HL-60/S4 treated with retinoic acid at 250 ng/mL for 4 days and 3 days (cell line): ENCODE data around the gene CEP76.

ENCODE experiments used
- in situ Hi-C: fragments of 300-500 bp; cut with MboI; formaldehyde crosslinking; loops from 2 replicates; pipeline ENCODE4 v1.7.0; 2022; ENCODE audit warnings: low sequenced_read_pairs

The CEP76 gene

GRCh38 chr18:12711446-12711845 lies 8.9 kb upstream of the CEP76 start:
- in situ Hi-C loops: no loop called here

DNA sequence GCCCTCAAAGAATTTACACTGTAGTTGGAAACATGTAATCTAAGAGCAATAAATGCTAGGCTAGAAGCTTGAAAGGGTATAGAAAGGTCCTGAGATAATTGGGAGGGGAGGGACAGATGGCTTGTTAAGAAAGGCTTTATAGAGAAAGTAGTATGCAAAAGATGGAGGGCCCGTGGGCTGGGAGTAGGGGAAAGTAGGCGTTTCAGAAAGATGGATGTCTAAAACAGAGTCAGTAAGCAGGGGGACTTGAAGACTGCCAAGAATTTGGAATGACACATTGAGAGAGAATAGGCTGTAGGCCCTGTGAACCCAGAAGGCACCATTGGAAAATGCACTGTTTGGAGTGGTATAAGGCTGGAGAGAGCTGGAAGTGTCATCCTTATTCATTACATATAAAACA lies 1.1 kb upstream of the CEP76 start:
- in situ Hi-C loops: no loop called here

- in situ Hi-C loops: no loop called here
These were observed 609 bp upstream of the CEP76 start for GRCh38 chr18:12703096-12703567.

DNA sequence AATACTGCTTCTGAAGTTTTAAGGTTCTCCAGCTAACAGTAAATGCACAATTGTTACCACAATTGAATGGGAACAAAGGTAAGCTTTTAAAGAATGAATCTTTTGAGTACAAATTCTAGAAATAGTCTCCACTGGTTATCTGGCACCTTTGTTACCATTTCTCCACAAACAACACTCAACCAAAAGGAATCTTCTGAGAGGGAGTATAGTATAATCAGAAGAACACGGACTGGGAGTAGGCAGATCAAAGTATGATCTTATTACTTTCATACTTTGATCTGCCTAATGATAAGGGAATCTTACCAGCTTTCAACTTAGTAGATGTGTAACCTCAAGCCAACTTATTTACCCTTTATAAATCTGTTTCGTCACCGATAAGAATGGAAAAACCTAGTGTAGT lies 1.4 kb downstream of the CEP76 start:
- in situ Hi-C loops: no loop called here

- in situ Hi-C loops: no loop called here
These were observed 2.8 kb downstream of the CEP76 start for GRCh38 chr18:12699747-12700146.

- in situ Hi-C loops: no loop called here
These were observed 8.5 kb downstream of the CEP76 start for GRCh38 chr18:12694032-12694431.

DNA sequence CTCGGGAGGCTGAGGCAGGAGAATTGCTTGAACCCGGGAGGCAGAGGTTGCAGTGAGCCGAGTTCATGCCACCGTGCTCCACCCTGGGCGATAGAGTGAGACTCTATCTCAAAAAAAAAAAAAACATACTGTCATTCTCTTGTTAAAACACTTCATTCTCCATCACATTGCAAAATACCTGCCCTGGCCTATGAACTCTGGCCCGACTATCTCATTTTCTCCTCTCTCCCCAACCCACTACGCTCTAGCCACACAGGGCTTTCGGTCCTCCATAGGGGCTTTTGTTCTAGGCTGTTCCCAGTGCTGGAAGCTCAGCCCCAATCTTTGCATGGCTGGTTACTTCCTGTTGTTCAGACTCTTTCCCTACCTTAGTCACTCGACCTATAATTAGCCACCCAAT lies 10.3 kb downstream of the CEP76 start:
- in situ Hi-C loops: no loop called here

- in situ Hi-C loops: no loop called here
These were observed 13.2 kb downstream of the CEP76 start for GRCh38 chr18:12689256-12689850.

GRCh38 chr18:12686100-12686499 lies 16.4 kb downstream of the CEP76 start:
- in situ Hi-C loops: no loop called here

DNA sequence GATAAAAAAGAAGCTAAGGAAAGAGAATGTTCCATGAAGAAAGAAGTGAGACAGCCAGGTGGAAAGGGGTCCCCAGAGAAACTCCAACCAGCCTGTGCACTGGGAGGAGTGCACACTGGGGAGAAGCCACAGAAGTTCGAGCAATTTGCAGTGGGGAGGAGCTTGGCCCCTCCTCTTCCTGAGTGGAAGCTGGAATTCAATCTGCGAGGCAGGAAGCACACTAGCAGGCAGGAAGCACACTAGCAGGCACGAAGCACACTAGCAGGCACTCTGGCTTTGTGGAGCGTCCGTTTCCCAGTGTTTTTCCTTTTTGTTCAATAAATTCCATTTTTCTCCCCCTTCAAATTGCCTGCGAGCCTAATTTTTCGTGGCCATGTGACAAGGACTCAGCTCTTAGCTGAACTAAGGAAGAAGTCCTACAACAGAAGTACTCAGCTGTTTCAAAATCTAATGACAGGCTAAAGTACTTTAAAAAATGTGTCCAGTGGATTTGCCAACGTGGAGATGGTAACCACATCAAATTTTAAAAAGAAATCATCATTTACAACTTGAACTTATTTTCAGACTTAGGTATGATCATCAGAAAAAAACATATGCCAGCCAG lies 23.2 kb downstream of the CEP76 start:
- in situ Hi-C loops: no loop called here

DNA sequence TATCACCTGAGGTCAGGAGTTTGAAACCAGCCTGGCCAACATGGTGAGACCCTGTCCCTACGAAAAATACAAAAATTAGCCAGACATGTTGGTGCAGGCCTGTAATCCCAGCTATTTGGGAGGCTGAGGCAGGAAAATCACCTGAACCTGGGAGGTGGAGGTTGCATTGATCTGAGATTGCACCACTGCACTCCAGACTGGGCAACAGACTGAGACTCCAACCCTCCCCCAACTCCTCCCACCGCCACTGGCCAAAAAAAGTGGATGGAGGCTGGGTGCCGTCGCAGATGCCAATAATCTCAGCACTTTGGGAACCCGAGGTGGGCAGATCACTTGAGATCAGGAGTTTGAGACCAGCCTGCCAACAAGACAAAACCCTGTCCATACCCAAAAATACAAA lies 34.5 kb downstream of the CEP76 start:
- in situ Hi-C loops: no loop called here

DNA sequence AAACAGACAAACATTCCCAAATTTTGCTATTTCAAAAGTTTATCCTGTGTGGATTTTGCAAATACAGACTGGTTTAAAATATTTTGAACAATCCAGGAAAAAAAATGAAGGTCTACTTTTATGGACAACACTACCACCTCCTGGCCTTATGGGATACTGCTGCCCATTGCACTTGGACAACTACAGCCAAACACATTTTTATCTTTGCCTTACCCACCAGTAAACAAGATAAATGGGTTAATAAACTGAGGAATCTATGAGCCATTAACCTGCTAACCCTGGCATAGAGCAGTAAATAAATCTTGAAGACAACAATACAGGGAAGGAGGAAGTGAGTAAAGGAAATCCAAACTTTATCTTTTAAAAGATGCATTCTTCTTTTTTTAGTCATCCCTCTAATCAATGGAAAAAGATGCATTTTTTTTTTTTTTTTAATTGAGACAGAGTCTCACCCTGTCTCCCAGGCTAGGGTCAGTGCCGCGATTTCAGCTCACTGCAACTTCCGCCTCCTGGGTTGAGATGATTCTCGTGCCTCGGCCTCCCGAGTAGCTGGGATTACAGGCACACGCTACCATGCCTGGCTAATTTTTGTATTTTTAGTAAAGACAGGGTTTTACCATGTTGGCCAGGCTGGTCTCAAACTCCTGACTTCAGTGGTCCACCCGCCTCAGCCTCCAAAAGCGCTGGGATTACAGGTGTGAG lies 42.5 kb downstream of the CEP76 start:
- in situ Hi-C loops: loop anchor here (10.0 kb wide), 1 partner anchor 275 kb away; no protein-coding TSS in a partner anchor

DNA sequence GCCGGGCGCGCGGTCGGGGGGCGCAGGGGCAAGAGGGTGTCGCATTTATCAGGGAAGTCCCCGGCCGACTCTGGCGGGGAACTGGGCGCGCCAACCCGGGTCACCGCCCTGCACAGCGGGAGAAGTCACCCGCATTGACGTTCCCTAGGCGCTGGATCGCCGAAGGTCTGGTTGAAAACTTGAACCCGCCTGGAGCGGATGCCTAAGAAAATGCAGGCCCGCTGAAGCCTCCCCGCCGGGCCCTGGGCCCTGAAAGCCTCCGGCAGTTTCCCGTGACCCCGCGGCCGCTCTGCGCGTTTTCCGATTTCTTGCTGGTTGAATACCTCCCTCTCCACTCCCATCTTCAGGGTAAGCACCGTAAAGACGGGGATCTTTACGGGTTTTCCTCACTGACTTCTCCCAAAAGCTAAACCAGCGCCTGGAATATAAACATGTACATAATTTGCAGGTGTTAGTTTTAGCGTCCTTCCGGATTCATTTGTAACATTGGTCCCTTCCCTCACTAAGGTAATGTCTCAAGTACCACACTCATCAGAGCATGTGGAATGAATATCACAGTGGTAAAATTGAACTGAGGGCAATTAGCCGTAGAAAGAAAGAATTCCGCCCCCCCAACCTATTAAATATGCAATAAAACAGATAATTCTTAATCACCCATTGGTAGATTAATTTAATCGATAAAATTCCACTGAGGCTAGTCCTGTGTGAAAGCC lies 43.9 kb downstream of the CEP76 start:
- in situ Hi-C loops: loop anchor here (10.0 kb wide), 1 partner anchor 274 kb away; no protein-coding TSS in a partner anchor

DNA sequence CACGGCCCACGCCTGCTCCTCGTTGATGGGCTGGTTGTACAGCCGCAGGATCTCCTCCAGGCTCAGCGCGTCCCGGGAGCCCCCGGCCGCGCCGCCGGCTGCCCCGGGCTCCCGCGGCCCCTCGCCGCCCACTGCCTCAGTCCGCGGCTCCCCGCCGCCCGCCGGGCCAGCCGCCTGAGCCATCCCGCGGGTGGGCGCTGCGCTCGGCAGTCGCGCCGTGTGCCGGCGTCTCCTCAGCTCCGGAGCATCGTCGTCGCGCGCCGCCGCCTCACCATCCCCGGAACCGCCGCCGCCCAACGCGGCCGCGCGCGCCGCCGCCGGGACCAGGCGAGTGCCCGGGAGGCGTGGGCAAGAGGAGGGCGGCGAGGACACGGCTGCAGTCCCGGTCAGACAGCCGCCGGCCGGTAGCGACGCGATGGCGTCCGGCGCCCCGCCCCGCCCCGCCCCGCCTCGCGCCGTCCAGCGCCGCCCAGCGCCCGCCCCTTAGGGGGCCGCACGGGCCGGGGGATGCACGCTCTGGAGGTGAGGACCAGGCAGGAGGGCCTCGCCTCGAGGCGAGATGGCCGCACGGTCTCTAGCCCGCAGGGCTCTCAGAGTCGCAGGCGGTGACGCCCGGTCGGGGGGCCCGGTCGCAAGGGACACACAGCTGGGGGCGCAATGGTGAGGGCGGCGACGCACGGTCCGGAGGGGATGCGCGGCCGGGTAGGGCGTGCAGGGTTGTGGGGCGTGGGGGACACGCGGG lies 44.7 kb downstream of the CEP76 start, which contains the start of gene SPIRE1:
SPIRE1 (minus strand) TSS at position 424 of the 742 bp plus-strand sequence; CDS start at position 183, 241 bp downstream.
- in situ Hi-C loops: loop anchor here (10.0 kb wide), 1 partner anchor 273 kb away; no protein-coding TSS in a partner anchor

- in situ Hi-C loops: loop anchor here (10.0 kb wide), 1 partner anchor 272 kb away; no protein-coding TSS in a partner anchor
These were observed 45.4 kb downstream of the CEP76 start for GRCh38 chr18:12656938-12657683.

GRCh38 chr18:12656605-12656937 lies 46.0 kb downstream of the CEP76 start:
- in situ Hi-C loops: loop anchor here (10.0 kb wide), 1 partner anchor 272 kb away; no protein-coding TSS in a partner anchor

- in situ Hi-C loops: loop anchor here (10.0 kb wide), 1 partner anchor 270 kb away; no protein-coding TSS in a partner anchor
These were observed 47.6 kb downstream of the CEP76 start for GRCh38 chr18:12654971-12655370.

- in situ Hi-C loops: loop anchor here (10.0 kb wide), 1 partner anchor 268 kb away; no protein-coding TSS in a partner anchor
These were observed 49.6 kb downstream of the CEP76 start for GRCh38 chr18:12652861-12653401.

GRCh38 chr18:12651651-12652050 lies 50.9 kb downstream of the CEP76 start:
- in situ Hi-C loops: loop anchor here (10.0 kb wide), 1 partner anchor 267 kb away; no protein-coding TSS in a partner anchor
